NCI-H187 (cell line): ENCODE measurements around the gene PSME2.
"Not testable (repeated sequence)": the region's sequence is repeated elsewhere in the genome, so short reads cannot be mapped to it uniquely, and the experiment has no call there.

Experiments
- DNase-seq, 2 experiments: peaks; one replicate each; lab custom pipeline; 2025; lab: John Stamatoyannopoulos, UW

The PSME2 gene

DNA sequence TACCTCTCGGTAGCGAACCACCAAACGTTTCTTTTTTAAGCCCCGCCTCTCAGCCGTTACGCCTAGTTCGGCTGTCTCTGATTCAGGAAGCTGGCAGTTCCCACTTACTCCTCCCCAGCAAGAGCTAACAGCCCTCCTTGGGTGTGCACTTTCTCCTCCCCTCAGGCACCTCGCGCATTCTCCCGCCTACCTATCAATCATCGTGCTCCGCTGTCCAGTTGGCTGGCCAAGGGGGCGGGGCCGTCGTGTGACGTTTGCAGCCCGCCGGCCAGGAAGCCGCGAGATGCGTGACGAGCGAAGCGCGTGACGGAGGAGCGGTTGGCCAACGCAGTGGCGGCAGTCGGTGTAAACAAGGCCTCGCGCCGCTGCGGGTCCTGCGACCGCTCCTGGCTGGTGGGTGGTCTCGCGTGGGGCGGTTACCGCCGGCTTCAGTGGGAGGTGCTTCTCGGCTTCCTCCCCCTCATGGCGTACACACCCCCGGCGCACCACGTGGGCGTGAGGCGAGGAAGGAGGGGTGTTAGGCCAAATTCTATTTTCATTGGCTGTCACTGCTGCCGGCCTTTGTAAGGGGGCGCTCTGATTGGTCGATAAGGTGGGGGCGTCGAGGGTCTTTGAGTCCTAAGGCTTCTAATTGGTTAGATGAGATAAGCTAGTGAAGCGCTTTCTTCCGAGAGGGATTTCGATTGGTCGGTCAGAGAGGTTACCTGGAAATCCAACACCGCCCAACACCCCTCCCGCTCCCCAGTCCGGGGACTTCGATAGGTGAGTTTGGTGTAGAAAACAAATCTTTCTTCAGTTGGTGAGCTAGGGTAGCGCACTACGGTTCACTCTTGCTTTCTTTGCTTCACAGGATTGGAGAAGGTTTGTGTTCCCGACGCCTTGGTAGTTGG, 31.6 kb downstream of the PSME2 start, which contains the start of the genes DCAF11 and NRL:
TSS of gene DCAF11 (plus strand) at position 246 of the 890 bp plus-strand sequence. CDS start 818 bp downstream, outside the sequence.
TSS of gene NRL (minus strand) at position 418 of the 890 bp plus-strand sequence. CDS start 32,101 bp downstream, outside the sequence.
- DNase-seq = peak; percentile 99

DNA sequence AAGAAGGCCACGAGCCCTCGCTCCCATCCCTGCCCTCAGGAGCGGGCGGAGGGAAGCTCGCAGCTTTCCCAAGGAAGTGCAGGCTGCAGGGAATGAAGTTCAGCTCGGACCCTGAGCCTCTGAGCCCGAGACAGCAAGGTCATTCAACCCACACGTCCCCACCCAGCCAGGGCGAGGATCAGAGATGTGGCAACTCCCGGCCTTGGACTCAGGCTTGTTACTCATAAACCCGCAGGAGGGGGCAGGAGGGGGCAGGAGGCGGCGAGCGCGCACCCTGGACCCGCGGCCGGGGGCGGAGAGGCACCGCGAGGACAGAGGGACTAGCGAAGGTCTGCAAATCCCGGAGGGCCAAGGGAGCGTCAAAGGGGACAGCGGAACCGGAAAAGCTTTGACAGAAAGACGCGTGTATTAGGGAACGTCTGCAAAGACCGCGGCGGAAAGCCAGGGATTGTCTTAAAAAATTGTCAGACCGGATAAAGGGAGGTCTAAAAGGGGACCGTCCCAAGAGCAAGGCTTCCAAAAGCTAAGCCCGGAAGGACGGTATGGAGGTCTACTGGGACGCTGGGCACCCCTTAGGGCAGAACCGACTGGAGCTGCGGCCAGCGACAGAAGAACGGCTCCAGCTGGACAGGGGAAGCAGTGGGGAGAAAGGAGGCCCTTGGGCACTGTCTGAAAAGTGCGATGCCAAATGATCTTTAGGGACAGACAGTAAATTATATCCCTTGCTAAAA, 32.4 kb downstream of the PSME2 start:
- DNase-seq = peak; percentile 67 to 73

GRCh38 chr14:24113379-24113800, 33.0 kb downstream of the PSME2 start:
- DNase-seq = no peak

DNA sequence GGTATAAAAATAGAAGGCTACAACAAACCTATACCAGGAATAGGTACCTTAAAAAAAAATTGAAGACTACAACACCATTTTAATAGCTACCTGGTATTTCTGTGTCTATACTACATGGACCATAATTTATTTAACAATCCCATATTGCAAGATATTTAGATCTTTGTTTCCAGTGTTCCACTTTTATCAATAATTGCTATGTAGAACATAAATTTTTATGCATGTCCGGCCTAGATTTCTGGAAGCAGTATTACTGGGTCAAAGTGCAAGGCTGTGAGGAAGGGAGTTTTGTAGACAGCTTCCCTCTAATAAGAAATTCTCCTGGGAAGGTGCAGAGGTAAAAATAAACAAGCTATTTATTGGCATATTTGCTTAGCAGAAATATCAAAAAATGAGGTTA, 35.9 kb downstream of the PSME2 start:
- DNase-seq = no peak

DNA sequence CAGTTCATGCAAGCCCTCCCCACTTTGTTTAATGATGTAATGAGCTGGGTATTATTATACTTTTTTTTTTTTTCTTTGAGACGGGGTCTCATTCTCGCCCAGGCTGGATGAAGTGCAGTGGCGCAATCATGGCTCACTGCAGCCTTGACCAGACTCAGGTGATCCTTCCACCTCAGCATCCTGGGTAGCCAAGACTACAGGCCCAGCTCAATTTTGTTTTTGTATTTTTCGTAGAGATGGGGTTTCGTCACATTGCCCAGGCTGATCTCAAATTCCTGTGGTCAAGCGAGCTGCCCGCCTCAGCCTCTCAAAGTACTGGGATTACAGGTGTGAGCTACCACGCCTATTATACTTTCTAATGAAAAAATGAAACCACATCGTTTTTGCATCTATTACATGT, 36.4 kb downstream of the PSME2 start:
- no peak for DNase-seq

- no peak for DNase-seq
Measured at GRCh38 chr14:24108336-24108874, 38.0 kb downstream of the PSME2 start.

DNA sequence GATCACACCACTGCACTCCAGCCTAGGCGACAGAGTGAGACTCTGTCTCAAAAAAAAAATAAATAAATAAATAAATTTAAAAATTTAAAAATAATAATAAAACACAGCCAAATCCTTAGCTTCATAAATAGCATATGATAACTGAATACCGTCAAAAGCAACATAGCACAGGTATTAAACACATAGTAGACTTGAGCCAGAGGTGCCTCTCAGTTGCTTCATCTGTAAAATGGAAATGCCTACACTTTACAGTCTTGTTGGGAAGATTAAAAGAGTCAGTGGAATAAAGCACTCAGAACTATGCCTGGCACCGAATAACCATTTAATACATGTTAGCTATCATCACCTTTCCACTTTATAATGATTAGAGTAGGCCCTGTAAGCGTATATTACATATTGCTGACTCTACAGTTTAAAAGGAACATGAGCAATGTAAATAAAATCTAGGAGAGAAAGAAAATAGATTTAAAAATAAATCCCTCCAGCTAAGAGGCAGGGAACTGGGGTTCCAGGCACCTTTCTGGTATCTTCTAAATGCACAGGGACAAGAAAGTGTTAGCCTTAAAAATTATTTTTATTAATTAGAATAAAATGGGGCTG, 39.6 kb downstream of the PSME2 start:
- no peak for DNase-seq

DNA sequence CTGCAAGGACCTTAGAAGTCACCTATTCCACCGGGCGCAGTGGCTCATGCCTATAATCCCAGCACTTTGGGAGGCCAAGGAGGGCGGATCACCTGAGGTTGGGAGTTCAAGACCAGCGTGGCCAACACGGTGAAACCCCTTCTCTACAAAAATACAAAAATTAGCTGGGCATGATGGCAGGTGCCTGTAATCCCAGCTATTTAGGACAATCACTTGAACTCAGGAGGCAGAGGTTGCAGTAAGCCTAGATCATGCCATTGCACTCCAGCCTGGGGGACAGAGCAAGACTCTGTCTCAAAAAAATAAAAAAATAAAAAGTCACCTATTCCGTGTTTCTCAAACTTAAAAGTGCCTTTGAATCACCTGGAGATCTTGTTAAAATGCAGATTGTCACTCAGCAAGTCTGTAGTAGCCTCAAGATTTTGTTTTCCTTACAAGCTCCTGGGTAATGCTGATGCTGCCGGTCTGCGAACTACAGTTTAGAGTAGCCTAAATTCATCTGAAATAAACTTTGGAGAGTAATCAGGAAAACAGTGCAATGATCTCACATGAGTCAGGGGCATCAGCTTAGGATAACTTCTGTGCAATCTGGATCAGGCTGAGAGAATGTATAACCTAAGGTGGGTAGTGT, 40.7 kb downstream of the PSME2 start:
- DNase-seq = not testable (repeated sequence)

DNA sequence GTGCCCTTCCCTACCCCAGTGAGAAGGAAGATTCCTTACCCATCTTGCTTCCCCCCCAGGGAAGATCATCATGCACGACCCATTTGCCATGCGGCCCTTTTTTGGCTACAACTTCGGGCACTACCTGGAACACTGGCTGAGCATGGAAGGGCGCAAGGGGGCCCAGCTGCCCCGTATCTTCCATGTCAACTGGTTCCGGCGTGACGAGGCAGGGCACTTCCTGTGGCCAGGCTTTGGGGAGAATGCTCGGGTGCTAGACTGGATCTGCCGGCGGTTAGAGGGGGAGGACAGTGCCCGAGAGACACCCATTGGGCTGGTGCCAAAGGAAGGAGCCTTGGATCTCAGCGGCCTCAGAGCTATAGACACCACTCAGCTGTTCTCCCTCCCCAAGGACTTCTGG, 43.0 kb downstream of the PSME2 start:
- no peak for DNase-seq

GRCh38 chr14:24102357-24103048, 43.9 kb downstream of the PSME2 start:
- DNase-seq = no peak

GRCh38 chr14:24100982-24101494, 45.4 kb downstream of the PSME2 start:
- no peak for DNase-seq

GRCh38 chr14:24100197-24100981, 46.0 kb downstream of the PSME2 start:
- DNase-seq = no peak

GRCh38 chr14:24098927-24099813, 47.2 kb downstream of the PSME2 start:
- peak in 1 of 2 experiments; percentile 23 for DNase-seq

- no peak for DNase-seq
Measured at GRCh38 chr14:24098229-24098926, 48.0 kb downstream of the PSME2 start.

- DNase-seq = no peak
Measured at GRCh38 chr14:24096545-24097181, 49.7 kb downstream of the PSME2 start.

DNA sequence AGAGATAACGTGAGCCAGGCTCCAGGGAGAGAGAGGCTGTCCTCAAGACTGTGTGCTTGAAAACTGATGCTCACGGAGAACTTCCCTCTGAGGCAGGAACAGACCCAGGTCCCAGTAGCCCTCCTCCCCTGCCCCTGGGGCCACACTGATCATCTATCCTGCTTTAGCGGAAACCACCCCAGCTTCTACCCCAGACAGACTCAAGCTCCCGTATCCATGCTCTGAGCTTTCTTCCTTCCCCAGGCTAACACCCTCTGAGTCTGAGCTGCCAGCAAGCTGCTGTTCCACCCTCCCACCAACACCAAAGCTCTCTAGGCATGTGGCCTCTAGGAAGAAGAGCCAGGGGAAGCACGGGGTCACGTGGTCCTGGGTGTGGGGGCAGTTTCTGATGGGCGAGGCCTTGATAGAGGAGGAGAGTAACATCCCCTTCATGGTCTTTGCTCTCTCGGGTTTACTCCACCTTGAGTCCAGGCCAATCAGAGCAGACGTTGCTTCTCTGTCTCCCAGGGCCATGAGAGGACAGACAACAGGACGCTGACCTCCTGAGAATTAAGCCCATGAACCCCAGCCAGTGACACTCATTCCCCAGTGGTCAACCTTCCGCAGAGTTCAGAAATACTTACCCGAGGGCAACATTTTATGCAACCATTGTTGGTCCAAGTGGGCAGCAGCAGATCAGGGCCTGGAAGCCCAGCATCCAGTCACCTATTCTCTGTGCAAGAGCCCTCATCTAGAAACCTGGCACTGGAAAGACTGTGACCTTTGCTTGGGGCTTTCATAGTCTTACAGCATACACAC, 50.9 kb downstream of the PSME2 start:
- no peak for DNase-seq

- DNase-seq = no peak
Measured at GRCh38 chr14:24094841-24095270, 51.6 kb downstream of the PSME2 start.
